ENCODE measurements around the gene PCDH9.

Gene PCDH9

GRCh38 chr13:67197704-67198103, 32.4 kb downstream of the PCDH9 start:
- Histone ChIP-seq H3K27ac (no peak overlapping the region), H3K36me3 (no peaks in the 10 kb centered on the region), H3K4me3 (ENCODE audit: low read depth in 1 of 2, low read length in 1 of 2) (no peak overlapping the region), H3K4me1 (ENCODE audit: control insufficient read depth in 1 of 2, insufficient read depth in 1 of 2, low read depth in 1 of 2, low read length in 1 of 2) (no peaks in the 10 kb centered on the region), H3K9me3 (no peaks in the 10 kb centered on the region), H3K27me3 (no peaks in the 10 kb centered on the region)
- no peak for TF ChIP-seq CTCF (IDR thresholded peaks at IDR 0.05)

DNA sequence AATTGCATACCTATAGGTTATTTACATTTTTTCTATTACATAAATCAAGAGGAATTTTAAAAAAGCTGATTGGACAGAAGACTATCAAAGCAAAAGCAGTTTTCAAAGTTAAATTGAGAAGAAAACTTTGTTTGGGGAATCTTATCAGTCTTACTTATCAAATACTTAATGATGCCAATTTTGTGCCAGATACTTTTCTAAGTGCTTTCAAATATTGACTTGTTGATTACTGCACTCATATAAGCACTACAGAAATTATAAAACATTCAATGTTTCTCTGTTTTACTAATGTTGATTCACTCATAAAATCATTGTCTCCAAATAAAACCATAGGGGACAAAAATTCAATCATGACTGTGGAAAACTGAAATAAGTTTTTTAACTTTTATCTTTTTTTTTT, 36.2 kb downstream of the PCDH9 start:
- no peak for TF ChIP-seq CTCF (IDR thresholded peaks at IDR 0.05)
- Histone ChIP-seq H3K27ac (no peak overlapping the region), H3K27me3 (no peaks in the 10 kb centered on the region), H3K4me3 (ENCODE audit: low read depth in 1 of 2, low read length in 1 of 2) (no peak overlapping the region), H3K36me3 (no peaks in the 10 kb centered on the region), H3K9me3 (no peaks in the 10 kb centered on the region), H3K4me1 (ENCODE audit: control insufficient read depth in 1 of 2, insufficient read depth in 1 of 2, low read depth in 1 of 2, low read length in 1 of 2) (no peaks in the 10 kb centered on the region)

DNA sequence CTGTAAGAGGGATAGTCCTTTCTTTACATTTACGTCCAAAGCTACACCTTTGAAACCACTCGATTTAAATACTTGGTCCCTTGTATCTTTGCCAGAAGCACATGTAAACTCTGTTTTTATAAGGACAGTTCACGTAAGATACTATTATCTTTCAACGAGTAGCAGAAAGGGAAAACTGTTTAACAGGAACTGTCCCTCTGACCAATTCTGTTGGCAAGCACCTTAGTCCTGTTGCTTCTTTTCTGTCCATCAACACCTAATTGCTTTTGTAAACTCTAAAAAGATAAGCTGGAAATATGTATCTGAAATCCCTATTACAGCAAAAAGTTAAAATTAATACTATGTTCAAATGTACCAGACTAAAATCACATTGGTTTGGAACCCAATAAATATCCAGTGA, 37.4 kb downstream of the PCDH9 start:
- Histone ChIP-seq H3K4me3 (ENCODE audit: low read depth in 1 of 2, low read length in 1 of 2) (no peak overlapping the region), H3K9me3 (no peaks in the 10 kb centered on the region), H3K4me1 (ENCODE audit: control insufficient read depth in 1 of 2, insufficient read depth in 1 of 2, low read depth in 1 of 2, low read length in 1 of 2) (no peaks in the 10 kb centered on the region), H3K27me3 (no peaks in the 10 kb centered on the region), H3K27ac (no peak overlapping the region), H3K36me3 (no peaks in the 10 kb centered on the region)
- no peak for TF ChIP-seq CTCF (IDR thresholded peaks at IDR 0.05)

DNA sequence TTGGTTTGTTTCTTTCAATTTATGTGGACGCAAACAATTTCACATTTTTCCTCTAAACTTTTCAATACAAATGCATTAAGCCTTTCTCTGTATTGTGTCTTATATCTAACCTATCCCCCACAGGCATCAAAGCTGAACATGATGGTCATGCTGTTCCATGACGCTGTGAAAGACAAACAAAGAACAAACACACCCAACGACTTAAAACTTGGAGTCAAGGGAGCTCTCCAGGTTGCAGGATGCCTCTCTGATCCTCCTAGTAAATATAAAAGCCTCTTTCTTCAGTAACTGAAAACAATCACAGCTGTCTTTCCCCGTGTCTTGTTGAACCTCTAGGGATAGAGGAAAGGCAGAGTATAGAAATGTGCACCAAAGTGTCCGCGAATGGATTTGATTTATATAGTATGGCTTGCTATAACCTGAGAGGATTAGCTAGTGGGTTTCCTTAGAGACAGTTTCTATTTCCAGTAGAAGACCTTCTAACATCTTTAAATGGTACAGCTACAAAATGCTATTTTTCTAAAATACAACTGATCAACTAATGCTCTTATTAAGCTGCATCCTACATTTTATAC, 43.1 kb downstream of the PCDH9 start:
- no peaks in the 10 kb centered on the region for H3K36me3 ChIP-seq
- no peak overlapping the region for H3K27ac ChIP-seq
- TF ChIP-seq CTCF (IDR thresholded peaks at IDR 0.05), result no peak
- no peaks in the 10 kb centered on the region for H3K4me1 ChIP-seq (ENCODE audit: control insufficient read depth in 1 of 2, insufficient read depth in 1 of 2, low read depth in 1 of 2, low read length in 1 of 2)
- H3K9me3 ChIP-seq, result no peaks in the 10 kb centered on the region
- no peak overlapping the region for H3K4me3 ChIP-seq (ENCODE audit: low read depth in 1 of 2, low read length in 1 of 2)
- no peaks in the 10 kb centered on the region for H3K27me3 ChIP-seq

DNA sequence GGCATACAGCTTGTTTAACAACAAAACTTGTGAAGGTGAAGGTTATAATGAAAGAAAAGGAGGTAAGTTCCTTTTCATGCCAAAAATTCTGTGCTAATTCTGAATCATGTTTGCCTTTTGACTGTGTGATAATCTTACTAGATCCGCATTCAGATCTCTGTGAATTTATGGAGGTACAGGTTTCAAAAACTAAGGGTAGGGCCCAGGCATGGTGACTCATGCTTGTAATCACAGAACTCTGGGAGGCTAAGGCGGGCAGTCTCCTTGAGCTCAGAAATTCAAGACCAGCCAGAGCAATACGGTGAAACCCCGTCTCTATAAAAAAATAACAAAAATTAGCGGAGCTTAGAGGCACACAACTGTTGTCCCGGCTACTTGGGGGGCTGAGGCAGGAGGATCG, 45.9 kb downstream of the PCDH9 start:
- Histone ChIP-seq H3K4me3 (ENCODE audit: low read depth in 1 of 2, low read length in 1 of 2) (no peak overlapping the region), H3K4me1 (ENCODE audit: control insufficient read depth in 1 of 2, insufficient read depth in 1 of 2, low read depth in 1 of 2, low read length in 1 of 2) (no peaks in the 10 kb centered on the region), H3K9me3 (no peaks in the 10 kb centered on the region), H3K36me3 (no peaks in the 10 kb centered on the region), H3K27ac (no peak overlapping the region), H3K27me3 (no peaks in the 10 kb centered on the region)
- no peak for TF ChIP-seq CTCF (IDR thresholded peaks at IDR 0.05)

DNA sequence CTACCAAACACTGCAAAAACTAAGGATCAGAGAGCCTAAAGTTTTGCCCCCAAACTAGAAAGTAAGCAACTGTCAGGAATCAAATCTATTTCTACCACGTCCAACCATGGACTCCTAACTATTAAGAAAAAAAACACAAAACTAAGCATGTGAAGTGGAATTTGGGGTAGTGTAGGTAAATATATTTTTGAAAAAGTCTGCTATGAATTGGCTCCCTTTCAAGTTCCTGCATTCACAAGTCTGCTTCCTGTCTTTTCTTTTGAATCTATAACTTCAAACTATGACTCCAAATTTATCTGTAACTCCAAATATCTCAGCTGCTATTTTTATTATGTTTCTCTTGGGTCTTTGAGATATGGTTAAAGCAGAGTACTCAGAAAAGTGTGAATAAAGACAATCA, 47.0 kb downstream of the PCDH9 start:
- H3K36me3 ChIP-seq, result no peaks in the 10 kb centered on the region
- H3K27ac ChIP-seq, result no peak overlapping the region
- no peaks in the 10 kb centered on the region for H3K4me1 ChIP-seq (ENCODE audit: control insufficient read depth in 1 of 2, insufficient read depth in 1 of 2, low read depth in 1 of 2, low read length in 1 of 2)
- no peaks in the 10 kb centered on the region for H3K9me3 ChIP-seq
- TF ChIP-seq CTCF (IDR thresholded peaks at IDR 0.05), result no peak
- H3K27me3 ChIP-seq, result no peaks in the 10 kb centered on the region
- H3K4me3 ChIP-seq (ENCODE audit: low read depth in 1 of 2, low read length in 1 of 2), result no peak overlapping the region
